Lower leg skin (tissue), 4 donors: ENCODE results near the gene NEK2. TPM values are rescaled to one million over a fixed set of nuclear protein-coding genes. Genes with fewer than 3 reads are reported as not detected.
"Not testable (repeated sequence)": the region's sequence is repeated elsewhere in the genome, so short reads cannot be mapped to it uniquely, and the experiment has no call there.

ENCODE experiments used
- DNase-seq, 2 donors: peaks; one replicate each; pipeline ENCODE4 v3.0.0-alpha.2; 2019; ENCODE audit warnings: low spot score in 2 of 2
- H3K4me3 ChIP-seq: fragments of 200-600 bp; sonication (generic); 2 replicates; pipeline ENCODE4 v1.5.1; 2017; ENCODE audit warnings: mild to moderate bottlenecking, low read depth; ENCODE audit not compliant: poor library complexity, severe bottlenecking
- POLR2A ChIP-seq, 2 donors: fragments of 450-650 bp; IDR thresholded peaks; one replicate each; pipeline ENCODE4 v1.6.1; 2016 to 2017; ENCODE audit warnings: antibody characterized with exemption in 2 of 2, mild to moderate bottlenecking in 1 of 2, moderate library complexity in 1 of 2
- WGBS, 2 donors: methylation state at CpG; one replicate each; pipeline ENCODE4 v1.1.5; 2018; 5-methylcytosine and 5-hydroxymethylcytosine counted together
- intact Hi-C: fragments of 100-400 bp; cut with DNase I; formaldehyde crosslinking; loops from one replicate; pipeline ENCODE4 v1.15.0; 2023; ENCODE audit warnings: low total_unique reads
- total RNA-seq, 4 donors: library from RNA; depleted of rRNA; stranded (reverse); fragments of >200 nt; gene quantifications; one replicate each; pipeline ENCODE4 v1.1.0, GENCODE V29; 2016
- TF ChIP-seq, protein P1 (sequence below), 3 donors: fragments of 450-650 bp; IDR thresholded peaks; one replicate each; pipeline ENCODE4 v1.5.1; 2016; ENCODE audit warnings: antibody characterized with exemption in 3 of 3, mild to moderate bottlenecking in 3 of 3, moderate library complexity in 2 of 3

NEK2 gene
- total RNA-seq, 4 donors from 2014 or later, result 1.5 to 3.7 (median 2.7) TPM; not detected in 1

- WGBS, 2 donors, result 21 to 25% methylated on average over 27 to 28 of the region's 29 CpGs
- DNase-seq, result peak; percentile 69 to 93
- H3K4me3 ChIP-seq, result no peak overlapping the region
- TF ChIP-seq, protein P1, sequence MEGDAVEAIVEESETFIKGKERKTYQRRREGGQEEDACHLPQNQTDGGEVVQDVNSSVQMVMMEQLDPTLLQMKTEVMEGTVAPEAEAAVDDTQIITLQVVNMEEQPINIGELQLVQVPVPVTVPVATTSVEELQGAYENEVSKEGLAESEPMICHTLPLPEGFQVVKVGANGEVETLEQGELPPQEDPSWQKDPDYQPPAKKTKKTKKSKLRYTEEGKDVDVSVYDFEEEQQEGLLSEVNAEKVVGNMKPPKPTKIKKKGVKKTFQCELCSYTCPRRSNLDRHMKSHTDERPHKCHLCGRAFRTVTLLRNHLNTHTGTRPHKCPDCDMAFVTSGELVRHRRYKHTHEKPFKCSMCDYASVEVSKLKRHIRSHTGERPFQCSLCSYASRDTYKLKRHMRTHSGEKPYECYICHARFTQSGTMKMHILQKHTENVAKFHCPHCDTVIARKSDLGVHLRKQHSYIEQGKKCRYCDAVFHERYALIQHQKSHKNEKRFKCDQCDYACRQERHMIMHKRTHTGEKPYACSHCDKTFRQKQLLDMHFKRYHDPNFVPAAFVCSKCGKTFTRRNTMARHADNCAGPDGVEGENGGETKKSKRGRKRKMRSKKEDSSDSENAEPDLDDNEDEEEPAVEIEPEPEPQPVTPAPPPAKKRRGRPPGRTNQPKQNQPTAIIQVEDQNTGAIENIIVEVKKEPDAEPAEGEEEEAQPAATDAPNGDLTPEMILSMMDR (IDR thresholded peaks at IDR 0.05), result peak in 1 of 3 donors; percentile 72
- no peak for TF ChIP-seq POLR2A (IDR thresholded peaks at IDR 0.05)
- intact Hi-C loops, result no loop called here
Measured at GRCh38 chr1:211698161-211699026, 23.0 kb upstream of the NEK2 start.

- DNase-seq, result no peak
- no peak overlapping the region for H3K4me3 ChIP-seq
- TF ChIP-seq, protein P1 (IDR thresholded peaks at IDR 0.05), result no peak
- no peak for TF ChIP-seq POLR2A (IDR thresholded peaks at IDR 0.05)
- intact Hi-C loops, result no loop called here
- 70 to 77% methylated on average over 1 of the region's 1 CpG for WGBS, 2 donors
Measured at GRCh38 chr1:211697356-211697755, 21.9 kb upstream of the NEK2 start.

DNA sequence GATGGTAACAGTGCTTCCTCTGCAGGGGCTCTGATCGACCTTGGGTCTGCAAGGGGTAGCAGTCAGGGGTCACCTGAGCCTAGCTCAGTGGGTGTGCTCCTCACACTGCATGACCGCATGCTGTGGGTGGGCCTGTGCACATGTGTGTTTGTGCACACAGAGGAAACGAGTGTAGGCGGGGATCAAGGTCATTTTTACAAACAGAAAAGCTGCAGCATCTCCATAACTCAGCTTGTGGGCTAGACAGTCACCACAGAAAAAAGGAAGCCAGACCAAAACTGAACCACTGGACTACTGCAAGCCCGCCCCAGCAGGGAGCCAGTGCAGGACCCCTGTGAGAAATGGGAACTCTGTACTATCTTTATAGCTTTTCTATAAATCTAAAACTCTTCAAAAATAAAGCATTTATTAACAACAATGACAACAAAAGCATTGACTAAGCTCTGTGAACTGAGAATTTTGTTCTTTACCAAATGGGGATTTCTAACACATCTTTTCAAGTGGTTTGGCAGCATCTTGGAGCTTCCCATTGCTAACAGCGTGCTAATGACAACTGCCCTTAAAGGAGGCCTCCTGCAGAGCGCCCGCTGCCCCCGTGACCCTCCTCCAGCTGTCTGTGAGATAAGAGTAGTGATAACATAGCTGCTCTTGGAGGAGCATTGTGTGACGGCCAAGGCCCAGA is 19.9 kb upstream of the NEK2 start:
- 75 to 78% methylated on average over 10 of the region's 10 CpGs for WGBS, 2 donors
- no peak for DNase-seq
- no peak for TF ChIP-seq POLR2A (IDR thresholded peaks at IDR 0.05)
- TF ChIP-seq, protein P1 (IDR thresholded peaks at IDR 0.05), result no peak
- intact Hi-C loops, result no loop called here
- no peak overlapping the region for H3K4me3 ChIP-seq

DNA sequence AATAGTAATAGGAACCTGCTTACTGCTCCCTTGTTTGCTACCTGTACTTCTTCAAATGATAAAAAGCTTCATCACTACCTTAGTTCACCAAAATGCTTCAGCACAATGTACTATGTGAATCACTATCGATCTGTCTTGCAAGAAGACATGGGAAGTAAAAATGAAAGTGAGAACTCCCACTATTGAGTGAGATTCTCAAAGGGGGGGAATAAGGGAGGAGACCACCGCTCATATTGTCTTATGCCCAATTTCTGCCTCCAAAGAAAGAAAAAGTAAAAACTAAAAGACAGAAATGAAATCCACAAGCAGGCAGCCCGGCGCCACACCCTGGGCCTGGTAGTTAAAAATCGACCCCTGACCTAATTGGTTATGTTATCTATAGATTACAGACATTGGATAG is 18.5 kb upstream of the NEK2 start:
- H3K4me3 ChIP-seq, DNase-seq, intact Hi-C loops: not testable (repeated sequence)
- WGBS, 2 donors, result 91 to 97% methylated on average over 5 of the region's 5 CpGs

- intact Hi-C loops, result no loop called here
- DNase-seq, result no peak
- H3K4me3 ChIP-seq, result no peak overlapping the region
- TF ChIP-seq POLR2A (IDR thresholded peaks at IDR 0.05), result no peak
- TF ChIP-seq, protein P1 (IDR thresholded peaks at IDR 0.05), result no peak
- 93 to 94% methylated on average over 2 of the region's 2 CpGs for WGBS, 2 donors
Measured at GRCh38 chr1:211688421-211688820, 13.0 kb upstream of the NEK2 start.

DNA sequence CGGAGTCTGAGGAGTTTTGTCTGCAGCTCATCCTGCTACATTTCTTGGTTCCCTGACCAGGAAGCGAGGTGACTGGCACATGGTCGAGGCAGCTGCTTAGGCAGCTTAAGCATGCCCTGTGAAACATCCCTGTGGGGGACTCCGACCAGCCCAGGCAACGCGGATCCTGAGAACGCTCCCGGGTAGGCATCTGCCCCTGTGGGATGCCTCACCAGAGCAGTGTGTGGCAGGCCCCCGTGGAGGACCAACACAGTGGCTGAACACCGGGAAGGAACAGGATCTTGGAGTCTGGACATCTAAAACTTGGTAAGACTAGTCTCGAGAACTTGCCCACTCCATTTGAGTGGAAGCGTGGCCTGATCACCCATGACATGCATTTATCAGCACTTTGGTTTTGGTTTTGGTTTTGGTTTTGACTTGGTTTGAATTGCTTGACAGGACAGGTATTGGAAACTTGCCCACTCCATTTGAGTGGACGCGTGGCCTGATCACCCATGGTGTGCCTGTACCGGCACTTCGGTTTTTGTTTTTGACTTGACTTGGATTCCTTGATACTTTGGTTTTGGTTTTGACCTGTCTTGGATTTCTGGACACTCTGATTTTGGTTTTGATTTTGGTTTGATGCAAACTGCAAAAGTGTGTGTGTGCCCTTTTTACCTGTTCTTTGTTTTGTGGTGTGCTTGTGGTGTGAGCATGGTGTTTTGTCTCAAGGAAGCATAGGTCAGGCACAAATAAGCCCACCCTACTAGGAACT is 12.2 kb upstream of the NEK2 start:
- intact Hi-C loops, result no loop called here
- H3K4me3 ChIP-seq, result no peak overlapping the region
- 93 to 95% methylated on average over 16 of the region's 16 CpGs for WGBS, 2 donors
- TF ChIP-seq, protein P1 (IDR thresholded peaks at IDR 0.05), result no peak
- no peak for TF ChIP-seq POLR2A (IDR thresholded peaks at IDR 0.05)
- no peak for DNase-seq
